GM12878 (cell line): ENCODE measurements around the gene RGS6. TPM values are rescaled to one million over a fixed set of nuclear protein-coding genes. Genes with fewer than 3 reads are reported as not detected.

Experiments used
- ATAC-seq: fragments of 200-7000 bp; cut with Tn5 transposase; 3 replicates; pipeline ENCODE4 v1.9.1; 2020; ENCODE audit warnings: mild to moderate bottlenecking, moderate library complexity
- BruUV-seq: library from RNA; stranded (reverse); fragments of 400-500 nt; replicated peaks from 2 replicates; lab custom pipeline; 2021; lab: Mats Ljungman, UMichigan
- CTCF ChIA-PET: fragments of 300-600 bp; sonication (Branson Sonifier 250); formaldehyde crosslinking; extraction: SDS; loops from one replicate; lab custom pipeline; 2021; ENCODE audit warnings: inconsistent platforms; lab: Yijun Ruan, JAX
- POLR2A ChIA-PET: fragments of 350-600 bp; formaldehyde crosslinking; extraction: SDS; loops from one replicate; lab custom pipeline; 2021; ENCODE audit warnings: inconsistent platforms; lab: Charles Lee
- RAD21 ChIA-PET: fragments of 300-600 bp; sonication (Branson Sonifier 250); formaldehyde crosslinking; loops from one replicate; lab custom pipeline; 2023; ENCODE audit warnings: antibody characterized with exemption; ENCODE audit not compliant: unreplicated experiment; lab: Charles Lee
- SMC1A ChIA-PET: fragments of 300-600 bp; sonication (Branson Sonifier 250); formaldehyde crosslinking; loops from one replicate; lab custom pipeline; 2023; ENCODE audit not compliant: unreplicated experiment, uncharacterized antibody; lab: Charles Lee
- DNase-seq: peaks from one replicate; pipeline ENCODE4 v3.0.0-alpha.2; 2011; ENCODE audit warnings: low read depth, low spot score
- FAIRE-seq: peaks from 3 replicates; lab custom pipeline; 2011; peaks lifted over from hg19 to GRCh38; lab: Jason Lieb, UNC
- H2AFZ ChIP-seq: 2 replicates; pipeline ENCODE4 v1.6.0; 2011; ENCODE audit warnings: low read depth, low read length, control low read depth; ENCODE audit not compliant: control insufficient read depth
- H3K27ac ChIP-seq: 2 replicates; pipeline ENCODE4 v1.5.1; 2011; ENCODE audit warnings: control low read depth; ENCODE audit not compliant: control insufficient read depth, insufficient read depth
- H3K27me3 ChIP-seq, 2 experiments: replicated peaks in 1 of 2; 2 replicates each; pipeline versions ENCODE4 v1.6.0 to v1.6.1; 2011; ENCODE audit warnings: low read length in 1 of 2; ENCODE audit not compliant: control insufficient read depth in 2 of 2, insufficient read depth in 2 of 2
- H3K36me3 ChIP-seq, 2 experiments: 2 replicates each; pipeline ENCODE4 v1.5.1; 2011; ENCODE audit warnings: low read length in 1 of 2; ENCODE audit not compliant: control insufficient read depth in 2 of 2, insufficient read depth in 2 of 2
- H3K4me1 ChIP-seq: 2 replicates; pipeline ENCODE4 v1.6.1; 2011; ENCODE audit warnings: mild to moderate bottlenecking, low read length, moderate library complexity, mixed read lengths; ENCODE audit not compliant: control insufficient read depth, insufficient read depth
- H3K4me2 ChIP-seq: 2 replicates; pipeline ENCODE4 v1.6.0; 2011; ENCODE audit warnings: control low read depth; ENCODE audit not compliant: control insufficient read depth, insufficient read depth
- H3K4me3 ChIP-seq: fragments of 200-600 bp; sonication (generic); 2 replicates; pipeline ENCODE4 v1.5.1; 2016
- H3K79me2 ChIP-seq: 2 replicates; pipeline ENCODE4 v1.6.0; 2011; ENCODE audit warnings: low read length; ENCODE audit not compliant: control insufficient read depth, insufficient read depth
- H3K9ac ChIP-seq: 2 replicates; pipeline ENCODE4 v1.8.0; 2011; ENCODE audit warnings: low read length, control low read depth, mixed read lengths; ENCODE audit not compliant: control insufficient read depth, insufficient read depth
- H3K9me3 ChIP-seq: replicated peaks from 3 replicates; pipeline ENCODE4 v1.5.1; 2011; ENCODE audit warnings: mild to moderate bottlenecking, low read length; ENCODE audit not compliant: control insufficient read depth, insufficient read depth
- H4K20me1 ChIP-seq: 2 replicates; pipeline ENCODE4 v1.6.0; 2011; ENCODE audit not compliant: control insufficient read depth, insufficient read depth
- RUNX3 ChIP-seq: IDR thresholded peaks from 2 replicates; pipeline ENCODE4 v1.6.1; 2012; ENCODE audit warnings: low read length, inconsistent platforms
- whole genome bisulfite sequencing: methylation state at CpG from one replicate; pipeline ENCODE4 v1.1.6; 2016; ENCODE audit warnings: low lambda C conversion rate; ENCODE audit not compliant: insufficient replicate concordance, insufficient coverage; ENCODE audit errors: missing lambda C conversion rate; 5-methylcytosine and 5-hydroxymethylcytosine counted together
- in situ Hi-C: fragments of 300-500 bp; cut with MboI; formaldehyde crosslinking; loops from 9 replicates; pipeline ENCODE4 v1.14.3; 2018; ENCODE audit warnings: mixed read lengths
- intact Hi-C: fragments of 100-400 bp; cut with micrococcal nuclease; formaldehyde crosslinking; loops from one replicate; pipeline ENCODE4 v1.14.2; 2022; ENCODE audit not compliant: unreplicated experiment
- polyA plus RNA-seq, 11 experiments: library from polyadenylated mRNA; depleted of rRNA in 4 of 11; unstranded in 6 of 11; stranded (reverse) in 5 of 11; fragments of >200 nt; fragmentation: Nextera tagmentation in 4 of 11; fragmentation: Illumina TruSeq in 1 of 11; extraction: Ambion mirVana in 4 of 11; extraction: Trizol in 1 of 11; gene quantifications; 1 replicate in 1 of 11; 2 replicates in 10 of 11; pipeline versions ENCODE4 v1.2.1 to v1.2.3, GENCODE V29; 2011 to 2016; ENCODE audit warnings: inconsistent platforms in 2 of 11, missing spikeins in 2 of 11, low read depth in 1 of 11
- total RNA-seq, 4 experiments: library from RNA; depleted of rRNA in 3 of 4; stranded (reverse); fragments of >200 nt in 3 of 4; fragmentation: Illumina TruSeq in 1 of 4; extraction: Trizol in 1 of 4; gene quantifications; 2 replicates each; pipeline versions ENCODE4 v1.2.1 to v1.2.3, GENCODE V29; 2013 to 2021
- TF ChIP-seq, protein P1 (sequence below): fragments of 450-650 bp; IDR thresholded peaks from 2 replicates; pipeline ENCODE4 v1.6.1; 2017; ENCODE audit warnings: mild to moderate bottlenecking, moderate library complexity

The RGS6 gene
- total and polyA plus RNA-seq, 10 of the 15 experiments (the other 5 are each of a cell fraction or from before 2014, with no cell fraction given) = 3.9 to 18.1 (median 12.4) TPM

DNA sequence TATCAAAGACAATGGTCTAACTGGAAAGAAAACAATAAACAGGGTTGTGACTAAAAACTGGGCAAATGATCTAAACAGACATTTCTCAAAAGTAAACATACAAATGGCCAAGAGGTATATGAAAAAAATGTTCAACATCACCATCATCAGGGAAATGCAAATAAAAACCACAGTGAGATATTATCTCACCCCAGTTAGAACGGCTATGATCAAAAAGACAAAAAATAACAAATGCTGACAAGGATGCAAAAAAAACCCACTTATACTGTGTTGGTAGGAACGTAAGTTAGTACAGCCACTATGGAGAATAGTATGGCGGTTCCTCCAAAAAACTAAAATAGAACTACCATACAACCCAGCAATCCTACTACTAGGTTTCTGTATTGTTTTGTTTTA, 470.1 kb downstream of the RGS6 start:
- FAIRE-seq (no peak), DNase-seq (no peak), ATAC-seq (no peak)
- Histone ChIP-seq H4K20me1 (no peaks in the 10 kb centered on the region), H3K4me2 (no peak overlapping the region), H3K9ac (no peak overlapping the region), H3K27ac (no peak overlapping the region), H3K4me3 (no peak overlapping the region), H3K27me3 (no peaks in the 10 kb centered on the region), H3K4me1 (no peaks in the 10 kb centered on the region), H3K36me3 (no peaks in the 10 kb centered on the region), H2AFZ (no peak overlapping the region), H3K79me2 (no peaks in the 10 kb centered on the region), H3K9me3 (no peaks in the 10 kb centered on the region)
- intact Hi-C loops (no loop called here), in situ Hi-C loops (no loop called here)
- WGBS = 33% methylated on average over 3 of the region's 3 CpGs
- CTCF ChIA-PET = no interaction called here
- RAD21 ChIA-PET = no interaction called here
- SMC1A ChIA-PET = no interaction called here
- TF ChIP-seq, protein P1, sequence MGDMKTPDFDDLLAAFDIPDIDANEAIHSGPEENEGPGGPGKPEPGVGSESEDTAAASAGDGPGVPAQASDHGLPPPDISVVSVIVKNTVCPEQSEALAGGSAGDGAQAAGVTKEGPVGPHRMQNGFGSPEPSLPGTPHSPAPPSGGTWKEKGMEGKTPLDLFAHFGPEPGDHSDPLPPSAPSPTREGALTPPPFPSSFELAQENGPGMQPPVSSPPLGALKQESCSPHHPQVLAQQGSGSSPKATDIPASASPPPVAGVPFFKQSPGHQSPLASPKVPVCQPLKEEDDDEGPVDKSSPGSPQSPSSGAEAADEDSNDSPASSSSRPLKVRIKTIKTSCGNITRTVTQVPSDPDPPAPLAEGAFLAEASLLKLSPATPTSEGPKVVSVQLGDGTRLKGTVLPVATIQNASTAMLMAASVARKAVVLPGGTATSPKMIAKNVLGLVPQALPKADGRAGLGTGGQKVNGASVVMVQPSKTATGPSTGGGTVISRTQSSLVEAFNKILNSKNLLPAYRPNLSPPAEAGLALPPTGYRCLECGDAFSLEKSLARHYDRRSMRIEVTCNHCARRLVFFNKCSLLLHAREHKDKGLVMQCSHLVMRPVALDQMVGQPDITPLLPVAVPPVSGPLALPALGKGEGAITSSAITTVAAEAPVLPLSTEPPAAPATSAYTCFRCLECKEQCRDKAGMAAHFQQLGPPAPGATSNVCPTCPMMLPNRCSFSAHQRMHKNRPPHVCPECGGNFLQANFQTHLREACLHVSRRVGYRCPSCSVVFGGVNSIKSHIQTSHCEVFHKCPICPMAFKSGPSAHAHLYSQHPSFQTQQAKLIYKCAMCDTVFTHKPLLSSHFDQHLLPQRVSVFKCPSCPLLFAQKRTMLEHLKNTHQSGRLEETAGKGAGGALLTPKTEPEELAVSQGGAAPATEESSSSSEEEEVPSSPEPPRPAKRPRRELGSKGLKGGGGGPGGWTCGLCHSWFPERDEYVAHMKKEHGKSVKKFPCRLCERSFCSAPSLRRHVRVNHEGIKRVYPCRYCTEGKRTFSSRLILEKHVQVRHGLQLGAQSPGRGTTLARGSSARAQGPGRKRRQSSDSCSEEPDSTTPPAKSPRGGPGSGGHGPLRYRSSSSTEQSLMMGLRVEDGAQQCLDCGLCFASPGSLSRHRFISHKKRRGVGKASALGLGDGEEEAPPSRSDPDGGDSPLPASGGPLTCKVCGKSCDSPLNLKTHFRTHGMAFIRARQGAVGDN = no peak
- TF ChIP-seq RUNX3 = peak; percentile 63; the same call in 1 of the 2 replicates
- no TSS peak for BruUV-seq
- POLR2A ChIA-PET = interaction anchor here (0.7 kb wide), 1 partner anchor 1065 kb away, joined by 5 read pairs; no protein-coding TSS in a partner anchor
